ENCODE measurements around the gene C4BPB.

Gene C4BPB

GRCh38 chr1:207069858-207070506, 18.7 kb upstream of the C4BPB start:
- peak; percentile 92 for TF ChIP-seq SPI1 (IDR thresholded peaks at IDR 0.05; ENCODE audit: low read depth, low read length)
- no peak for TF ChIP-seq POLR2AphosphoS5 (IDR thresholded peaks at IDR 0.05; ENCODE audit: low read depth, low read length)
- FAIRE-seq (peak; percentile 35), DNase-seq (ENCODE audit: insufficient read length, low spot score) (no peak)

- FAIRE-seq (no peak), DNase-seq (ENCODE audit: insufficient read length, low spot score) (no peak)
Measured at GRCh38 chr1:207070811-207071210, 17.8 kb upstream of the C4BPB start.

GRCh38 chr1:207071426-207071825, 17.2 kb upstream of the C4BPB start:
- FAIRE-seq (no peak), DNase-seq (ENCODE audit: insufficient read length, low spot score) (no peak)
- TF ChIP-seq POLR2A (IDR thresholded peaks at IDR 0.05; ENCODE audit: low read depth, low read length), result no peak
- TF ChIP-seq PAX5 (IDR thresholded peaks at IDR 0.05; ENCODE audit: insufficient read depth, low read length, severe bottlenecking), result no peak
- TF ChIP-seq TAF1 (IDR thresholded peaks at IDR 0.05; ENCODE audit: low read depth, low read length), result no peak
- no peak for TF ChIP-seq SPI1 (IDR thresholded peaks at IDR 0.05; ENCODE audit: low read depth, low read length)
- no peak for TF ChIP-seq POLR2AphosphoS5 (IDR thresholded peaks at IDR 0.05; ENCODE audit: low read depth, low read length)
- TF ChIP-seq POU2F2 (IDR thresholded peaks at IDR 0.05; ENCODE audit: low read depth, low read length), result no peak

More at GRCh38 chr1:207070811-207071210, 17.8 kb upstream of the C4BPB start:
- TF ChIP-seq POLR2AphosphoS5 (IDR thresholded peaks at IDR 0.05; ENCODE audit: low read depth, low read length) (no peak), POU2F2 (IDR thresholded peaks at IDR 0.05; ENCODE audit: low read depth, low read length) (no peak), POLR2A (IDR thresholded peaks at IDR 0.05; ENCODE audit: low read depth, low read length) (no peak), SPI1 (IDR thresholded peaks at IDR 0.05; ENCODE audit: low read depth, low read length) (no peak), TAF1 (IDR thresholded peaks at IDR 0.05; ENCODE audit: low read depth, low read length) (no peak), PAX5 (IDR thresholded peaks at IDR 0.05; ENCODE audit: insufficient read depth, low read length, severe bottlenecking) (no peak)

- TF ChIP-seq SPI1 (IDR thresholded peaks at IDR 0.05; ENCODE audit: low read depth, low read length), result no peak
- no peak for TF ChIP-seq POLR2AphosphoS5 (IDR thresholded peaks at IDR 0.05; ENCODE audit: low read depth, low read length)
- TF ChIP-seq PAX5 (IDR thresholded peaks at IDR 0.05; ENCODE audit: insufficient read depth, low read length, severe bottlenecking), result no peak
- TF ChIP-seq POU2F2 (IDR thresholded peaks at IDR 0.05; ENCODE audit: low read depth, low read length), result no peak
- TF ChIP-seq POLR2A (IDR thresholded peaks at IDR 0.05; ENCODE audit: low read depth, low read length), result no peak
- TF ChIP-seq TAF1 (IDR thresholded peaks at IDR 0.05; ENCODE audit: low read depth, low read length), result no peak
- DNase-seq (ENCODE audit: insufficient read length, low spot score) (no peak), FAIRE-seq (no peak)
Measured at GRCh38 chr1:207072233-207072632, 16.4 kb upstream of the C4BPB start.

GRCh38 chr1:207073906-207074820, 14.5 kb upstream of the C4BPB start:
- DNase-seq (ENCODE audit: insufficient read length, low spot score) (no peak), FAIRE-seq (no peak)
- TF ChIP-seq POLR2A (IDR thresholded peaks at IDR 0.05; ENCODE audit: low read depth, low read length) (no peak), TAF1 (IDR thresholded peaks at IDR 0.05; ENCODE audit: low read depth, low read length) (no peak), POU2F2 (IDR thresholded peaks at IDR 0.05; ENCODE audit: low read depth, low read length) (no peak), POLR2AphosphoS5 (IDR thresholded peaks at IDR 0.05; ENCODE audit: low read depth, low read length) (no peak), SPI1 (IDR thresholded peaks at IDR 0.05; ENCODE audit: low read depth, low read length) (no peak), PAX5 (IDR thresholded peaks at IDR 0.05; ENCODE audit: insufficient read depth, low read length, severe bottlenecking) (no peak)

- no peak for FAIRE-seq
- TF ChIP-seq POLR2A (IDR thresholded peaks at IDR 0.05; ENCODE audit: low read depth, low read length), result no peak
- no peak for TF ChIP-seq TAF1 (IDR thresholded peaks at IDR 0.05; ENCODE audit: low read depth, low read length)
- no peak for TF ChIP-seq POLR2AphosphoS5 (IDR thresholded peaks at IDR 0.05; ENCODE audit: low read depth, low read length)
- no peak for TF ChIP-seq PAX5 (IDR thresholded peaks at IDR 0.05; ENCODE audit: insufficient read depth, low read length, severe bottlenecking)
- TF ChIP-seq SPI1 (IDR thresholded peaks at IDR 0.05; ENCODE audit: low read depth, low read length), result no peak
- TF ChIP-seq POU2F2 (IDR thresholded peaks at IDR 0.05; ENCODE audit: low read depth, low read length), result no peak
- no peak for DNase-seq (ENCODE audit: insufficient read length, low spot score)
Measured at GRCh38 chr1:207076181-207076955, 12.3 kb upstream of the C4BPB start.

- FAIRE-seq, result no peak
- TF ChIP-seq TAF1 (IDR thresholded peaks at IDR 0.05; ENCODE audit: low read depth, low read length) (no peak), PAX5 (IDR thresholded peaks at IDR 0.05; ENCODE audit: insufficient read depth, low read length, severe bottlenecking) (no peak), POLR2A (IDR thresholded peaks at IDR 0.05; ENCODE audit: low read depth, low read length) (no peak), SPI1 (IDR thresholded peaks at IDR 0.05; ENCODE audit: low read depth, low read length) (no peak), POLR2AphosphoS5 (IDR thresholded peaks at IDR 0.05; ENCODE audit: low read depth, low read length) (no peak), POU2F2 (IDR thresholded peaks at IDR 0.05; ENCODE audit: low read depth, low read length) (no peak)
- no peak for DNase-seq (ENCODE audit: insufficient read length, low spot score)
Measured at GRCh38 chr1:207077012-207077411, 11.6 kb upstream of the C4BPB start.

- DNase-seq (ENCODE audit: insufficient read length, low spot score) (no peak), FAIRE-seq (peak; percentile 94)
- TF ChIP-seq TAF1 (IDR thresholded peaks at IDR 0.05; ENCODE audit: low read depth, low read length) (no peak), POU2F2 (IDR thresholded peaks at IDR 0.05; ENCODE audit: low read depth, low read length) (no peak), POLR2AphosphoS5 (IDR thresholded peaks at IDR 0.05; ENCODE audit: low read depth, low read length) (no peak), POLR2A (IDR thresholded peaks at IDR 0.05; ENCODE audit: low read depth, low read length) (no peak), PAX5 (IDR thresholded peaks at IDR 0.05; ENCODE audit: insufficient read depth, low read length, severe bottlenecking) (no peak), SPI1 (IDR thresholded peaks at IDR 0.05; ENCODE audit: low read depth, low read length) (no peak)
Measured at GRCh38 chr1:207077470-207078377, 10.9 kb upstream of the C4BPB start.

Data from GM12891 (cell line).